HepG2 (cell line): ENCODE results near the gene B3GALNT1. TPM values are rescaled to one million over a fixed set of nuclear protein-coding genes. Genes with fewer than 3 reads are reported as not detected.

Experiments
- ATAC-seq: fragments of 200-7000 bp; cut with Tn5 transposase; 3 replicates; pipeline ENCODE4 v1.9.1; 2020; ENCODE audit warnings: mild to moderate bottlenecking, moderate library complexity
- BruUV-seq: library from RNA; stranded (reverse); fragments of 400-500 nt; replicated peaks from 2 replicates; lab custom pipeline; 2021; lab: Mats Ljungman, UMichigan
- CTCF ChIA-PET: fragments of 300-600 bp; formaldehyde crosslinking; extraction: SDS; loops from one replicate; lab custom pipeline; 2021; ENCODE audit warnings: low total read pairs, inconsistent platforms, low intra/inter-chr PET ratio; lab: Yijun Ruan, JAX
- POLR2A ChIA-PET: fragments of 350-600 bp; sonication (Branson Sonifier 250); formaldehyde crosslinking; loops from one replicate; lab custom pipeline; 2020; ENCODE audit warnings: antibody characterized with exemption, inconsistent platforms; lab: Yijun Ruan, JAX
- DNase-seq: peaks from one replicate; pipeline ENCODE4 v3.0.0-alpha.2; 2015; ENCODE audit warnings: low spot score
- FAIRE-seq: peaks from 3 replicates; lab custom pipeline; 2011; peaks lifted over from hg19 to GRCh38; lab: Jason Lieb, UNC
- H2AFZ ChIP-seq: one replicate; pipeline ENCODE4 v1.6.1; 2011; ENCODE audit warnings: low read length, inconsistent platforms
- H3K27ac ChIP-seq: fragments of 300-600 bp; 3 replicates; pipeline ENCODE4 v1.8.0; 2011; ENCODE audit warnings: mixed run types, mild to moderate bottlenecking, mixed read lengths, low read length, inconsistent platforms; ENCODE audit not compliant: insufficient read depth; ENCODE audit errors: extremely low read length
- H3K27me3 ChIP-seq, 2 experiments: fragments of 200-600 bp in 1 of 2; 2 replicates in 1 of 2; 3 replicates in 1 of 2; pipeline versions ENCODE4 v1.6.0 to v1.8.0; 2011; ENCODE audit warnings: low read length in 2 of 2, mild to moderate bottlenecking in 2 of 2, moderate library complexity in 2 of 2, inconsistent platforms in 1 of 2; ENCODE audit not compliant: insufficient read depth in 2 of 2, control insufficient read depth in 1 of 2
- H3K36me3 ChIP-seq, 2 experiments: fragments of 200-600 bp in 1 of 2; replicated peaks in 1 of 2; 2 replicates in 1 of 2; 3 replicates in 1 of 2; pipeline versions ENCODE4 v1.5.1 to v1.8.0; 2011; ENCODE audit warnings: low read length in 2 of 2, inconsistent platforms in 1 of 2; ENCODE audit not compliant: insufficient read depth in 2 of 2, control insufficient read depth in 1 of 2
- H3K4me1 ChIP-seq: 2 replicates; pipeline ENCODE4 v1.5.1; 2012; ENCODE audit warnings: low read length, inconsistent platforms; ENCODE audit not compliant: insufficient read depth
- H3K4me2 ChIP-seq: 2 replicates; pipeline ENCODE4 v1.6.0; 2011; ENCODE audit warnings: low read depth, low read length, inconsistent platforms
- H3K4me3 ChIP-seq, 3 experiments: fragments of 200-600 bp in 1 of 3; sonication (generic), shearing (Covaris generic) in 1 of 3; replicated peaks in 1 of 3; 2 replicates each; pipeline ENCODE4 v1.5.1; 2011 to 2016; ENCODE audit warnings: low read length in 3 of 3, inconsistent platforms in 2 of 3, low read depth in 2 of 3, mild to moderate bottlenecking in 2 of 3, control low read depth in 1 of 3, mixed read lengths in 1 of 3; ENCODE audit not compliant: insufficient read depth in 1 of 3
- H3K79me2 ChIP-seq: one replicate; pipeline ENCODE4 v1.6.1; 2011; ENCODE audit warnings: low read length, inconsistent platforms; ENCODE audit not compliant: insufficient read depth
- H3K9ac ChIP-seq: 2 replicates; pipeline ENCODE4 v1.6.0; 2011; ENCODE audit warnings: mild to moderate bottlenecking, low read depth, low read length, inconsistent platforms; ENCODE audit not compliant: insufficient read depth
- H3K9me3 ChIP-seq: 2 replicates; pipeline ENCODE4 v1.5.1; 2012; ENCODE audit warnings: mild to moderate bottlenecking, low read length
- H4K20me1 ChIP-seq: 2 replicates; pipeline ENCODE4 v1.6.0; 2011; ENCODE audit warnings: inconsistent platforms, mild to moderate bottlenecking, low read length, moderate library complexity; ENCODE audit not compliant: insufficient read depth
- IRF2 ChIP-seq: IDR thresholded peaks from 2 replicates; pipeline ENCODE4 v1.6.1; 2018; ENCODE audit warnings: missing genetic modification reagents, missing compliant biosample characterization
- POLR2AphosphoS5 ChIP-seq: IDR thresholded peaks from 2 replicates; pipeline ENCODE4 v1.6.1; 2012; ENCODE audit warnings: low read depth, low read length
- SRSF4 ChIP-seq: fragments of 200-400 bp; formaldehyde crosslinking; IDR thresholded peaks from one replicate; pipeline ENCODE4 v1.6.1; 2018; ENCODE audit warnings: mild to moderate bottlenecking, low read depth, low read length, moderate library complexity; ENCODE audit not compliant: poor library complexity, severe bottlenecking
- ZBTB20 ChIP-seq: sonication (generic); formaldehyde crosslinking; IDR thresholded peaks from 2 replicates; pipeline ENCODE4 v1.8.1; 2023; ENCODE audit warnings: missing genetic modification reagents, low read depth, mild to moderate bottlenecking, borderline replicate concordance
- ZMAT3 ChIP-seq: sonication (generic); formaldehyde crosslinking; conservative IDR thresholded peaks from 2 replicates; pipeline ENCODE4 v1.7.0; 2021; ENCODE audit warnings: missing genetic modification reagents
- ZNF138 ChIP-seq: sonication (generic); formaldehyde crosslinking; IDR thresholded peaks from 2 replicates; pipeline ENCODE4 v1.5.0; 2020; ENCODE audit warnings: mild to moderate bottlenecking, low read depth, missing genetic modification reagents
- ZNF235 ChIP-seq: sonication (generic); formaldehyde crosslinking; IDR thresholded peaks from 2 replicates; pipeline ENCODE4 v1.8.1; 2023; ENCODE audit warnings: mild to moderate bottlenecking, missing genetic modification reagents, borderline replicate concordance
- ZNF333 ChIP-seq: sonication (generic); formaldehyde crosslinking; IDR thresholded peaks from 2 replicates; pipeline ENCODE4 v1.4.0; 2020; ENCODE audit warnings: mild to moderate bottlenecking, missing genetic modification reagents, borderline replicate concordance
- ZNF678 ChIP-seq: sonication (generic); formaldehyde crosslinking; IDR thresholded peaks from 2 replicates; pipeline ENCODE4 v1.4.0; 2020; ENCODE audit warnings: mild to moderate bottlenecking, missing genetic modification reagents
- WGBS: methylation state at CpG from one replicate; pipeline ENCODE4 v1.1.6; 2017; ENCODE audit warnings: low lambda C conversion rate; 5-methylcytosine and 5-hydroxymethylcytosine counted together
- in situ Hi-C: cut with HindIII; loops from 2 replicates; pipeline ENCODE4 v1.10.0; 2017; ENCODE audit warnings: low pct_unique_long_range_greater_than_20kb; ENCODE audit not compliant: extremely low pct_ligation_motif_present
- intact Hi-C: fragments of 100-400 bp; cut with micrococcal nuclease; formaldehyde crosslinking; loops from one replicate; pipeline ENCODE4 v1.10.0; 2022; ENCODE audit not compliant: unreplicated experiment
- polyA plus RNA-seq, 8 experiments: library from polyadenylated mRNA; depleted of rRNA in 3 of 8; stranded (reverse) in 7 of 8; unstranded in 1 of 8; fragments of >200 nt; fragmentation: Illumina TruSeq in 4 of 8; extraction: Trizol in 4 of 8; gene quantifications; 2 replicates each; pipeline versions ENCODE4 v1.2.1 to v1.2.3, GENCODE V29; 2011 to 2016; ENCODE audit warnings: low read depth in 4 of 8, missing spikeins in 1 of 8, mixed read lengths in 1 of 8; ENCODE audit not compliant: insufficient read depth in 1 of 8
- total RNA-seq, 5 experiments: library from RNA; depleted of rRNA; stranded (reverse); fragments of >200 nt; fragmentation: Illumina TruSeq; extraction: Trizol; gene quantifications; 2 replicates each; pipeline ENCODE4 v1.2.3, GENCODE V29; 2016; ENCODE audit warnings: low read depth in 1 of 5
- TF ChIP-seq, protein P1 (sequence below): sonication (generic); formaldehyde crosslinking; IDR thresholded peaks from 2 replicates; pipeline ENCODE4 v1.4.0; 2020; ENCODE audit warnings: missing genetic modification reagents

Gene B3GALNT1
- total and polyA plus RNA-seq, 2 of the 13 experiments (the other 11 are each of a cell fraction or from before 2014, with no cell fraction given): not detected

DNA sequence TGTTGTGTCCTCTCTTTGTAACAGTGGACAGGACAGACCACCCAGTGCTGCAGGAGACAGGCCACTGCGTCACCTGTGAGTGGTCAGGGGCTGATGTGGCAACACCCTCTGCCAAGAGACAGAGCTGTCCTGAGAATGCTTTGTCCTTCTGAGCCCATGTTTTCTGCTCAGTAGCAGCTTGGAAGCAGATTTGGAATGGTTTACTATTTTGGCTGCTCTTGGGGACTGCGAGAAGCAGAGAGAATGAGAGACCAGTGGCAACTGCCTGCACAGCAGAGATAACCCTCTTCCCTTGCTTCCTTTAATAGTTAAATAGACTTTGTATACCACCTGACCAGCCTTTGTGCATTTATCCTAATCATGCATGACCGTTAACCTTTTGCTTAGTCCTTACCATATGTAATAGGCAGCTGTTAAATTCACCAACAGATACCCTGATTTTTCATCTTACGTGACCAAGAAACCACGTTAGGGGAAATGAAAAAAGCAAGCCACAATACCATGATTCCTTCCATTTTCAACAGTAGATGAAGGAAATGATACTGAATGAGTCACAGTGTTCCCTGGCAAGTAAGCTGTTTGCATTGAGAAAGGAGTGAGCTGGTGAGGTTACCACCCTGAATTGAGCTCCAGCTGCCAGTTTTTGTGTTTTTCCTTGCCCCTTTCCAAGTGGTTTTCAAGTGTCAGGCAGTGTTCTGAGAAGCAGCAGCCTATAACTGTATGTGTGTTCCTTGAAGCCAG is 35.5 kb downstream of the B3GALNT1 start:
- FAIRE-seq (no peak), DNase-seq (no peak), ATAC-seq (no peak)
- ChIA-PET POLR2A (no interaction called here), CTCF (no interaction called here)
- Histone ChIP-seq H3K9ac (no peak overlapping the region), H3K79me2 (no peaks in the 10 kb centered on the region), H3K4me3 (no peak overlapping the region), H3K4me1 (no peaks in the 10 kb centered on the region), H3K4me2 (no peak overlapping the region), H3K27ac (no peak overlapping the region), H3K36me3 (no peaks in the 10 kb centered on the region), H2AFZ (no peak overlapping the region), H3K9me3 (no peaks in the 10 kb centered on the region), H4K20me1 (no peaks in the 10 kb centered on the region), H3K27me3 (no peaks in the 10 kb centered on the region)
- TF ChIP-seq, protein P1, sequence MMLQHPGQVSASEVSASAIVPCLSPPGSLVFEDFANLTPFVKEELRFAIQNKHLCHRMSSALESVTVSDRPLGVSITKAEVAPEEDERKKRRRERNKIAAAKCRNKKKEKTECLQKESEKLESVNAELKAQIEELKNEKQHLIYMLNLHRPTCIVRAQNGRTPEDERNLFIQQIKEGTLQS (CRISPR knock-in tag): no peak
- TF ChIP-seq ZNF235 (CRISPR knock-in tag): no peak
- no peak for TF ChIP-seq ZMAT3
- TF ChIP-seq ZBTB20 (CRISPR knock-in tag): no peak
- no peak for TF ChIP-seq IRF2 (CRISPR knock-in tag)
- TF ChIP-seq ZNF333 (CRISPR knock-in tag): no peak
- no peak for TF ChIP-seq ZNF678 (CRISPR knock-in tag)
- TF ChIP-seq ZNF138 (CRISPR knock-in tag): no peak
- no peak for TF ChIP-seq POLR2AphosphoS5
- TF ChIP-seq SRSF4: no peak
- intact Hi-C loops: no loop called here
- 47% methylated on average over 5 of the region's 5 CpGs for WGBS
- in situ Hi-C loops: no loop called here
- BruUV-seq: no TSS peak
